Ovary (tissue), 3 donors: Measurements from ENCODE around the gene UGP2.

Experiments used
- POLR2A ChIP-seq: fragments of 450-650 bp; IDR thresholded peaks from one replicate; pipeline ENCODE4 v1.6.1; 2017; ENCODE audit warnings: antibody characterized with exemption, mild to moderate bottlenecking, moderate library complexity
- TF ChIP-seq, protein P1 (sequence below), 3 donors: fragments of 450-650 bp in 2 of 3; fragments of 200-600 bp in 1 of 3; IDR thresholded peaks; one replicate each; pipeline versions ENCODE4 v1.5.1 to v1.8.0; 2016 to 2022; ENCODE audit warnings: antibody characterized with exemption in 3 of 3, mild to moderate bottlenecking in 1 of 3
- donor health status: DM: no; HTN: no; CAD: no.

DNA sequence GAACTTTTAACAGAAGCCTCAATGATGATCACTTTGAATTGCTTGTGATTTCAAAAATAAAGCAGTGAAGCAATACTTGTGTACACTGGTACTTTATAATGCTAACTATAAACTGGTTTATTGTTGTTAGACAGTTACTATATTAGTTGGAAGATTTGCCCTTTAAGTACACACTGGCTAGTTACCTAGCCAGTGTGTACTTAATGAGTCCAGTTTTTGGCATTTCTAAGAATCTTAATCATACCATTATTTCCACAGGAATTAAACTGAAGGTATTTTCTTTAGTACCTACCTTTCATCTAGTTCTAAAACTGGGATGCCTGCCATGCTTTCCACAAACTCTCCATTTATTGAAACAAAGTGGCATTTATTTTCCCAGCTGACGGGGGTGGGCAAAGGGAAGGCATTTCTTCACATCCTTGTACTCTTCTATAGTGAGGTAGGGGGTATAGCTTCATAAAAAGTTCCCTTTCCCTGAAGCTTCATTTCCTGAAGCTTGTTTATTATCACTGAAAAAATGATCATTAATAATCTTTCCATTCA, 49.9 kb downstream of the UGP2 start:
- TF ChIP-seq, protein P1, sequence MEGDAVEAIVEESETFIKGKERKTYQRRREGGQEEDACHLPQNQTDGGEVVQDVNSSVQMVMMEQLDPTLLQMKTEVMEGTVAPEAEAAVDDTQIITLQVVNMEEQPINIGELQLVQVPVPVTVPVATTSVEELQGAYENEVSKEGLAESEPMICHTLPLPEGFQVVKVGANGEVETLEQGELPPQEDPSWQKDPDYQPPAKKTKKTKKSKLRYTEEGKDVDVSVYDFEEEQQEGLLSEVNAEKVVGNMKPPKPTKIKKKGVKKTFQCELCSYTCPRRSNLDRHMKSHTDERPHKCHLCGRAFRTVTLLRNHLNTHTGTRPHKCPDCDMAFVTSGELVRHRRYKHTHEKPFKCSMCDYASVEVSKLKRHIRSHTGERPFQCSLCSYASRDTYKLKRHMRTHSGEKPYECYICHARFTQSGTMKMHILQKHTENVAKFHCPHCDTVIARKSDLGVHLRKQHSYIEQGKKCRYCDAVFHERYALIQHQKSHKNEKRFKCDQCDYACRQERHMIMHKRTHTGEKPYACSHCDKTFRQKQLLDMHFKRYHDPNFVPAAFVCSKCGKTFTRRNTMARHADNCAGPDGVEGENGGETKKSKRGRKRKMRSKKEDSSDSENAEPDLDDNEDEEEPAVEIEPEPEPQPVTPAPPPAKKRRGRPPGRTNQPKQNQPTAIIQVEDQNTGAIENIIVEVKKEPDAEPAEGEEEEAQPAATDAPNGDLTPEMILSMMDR (IDR thresholded peaks at IDR 0.05), result no peak
- TF ChIP-seq POLR2A, result no peak
